PFSK-1 (cell line): ENCODE results near the gene C1QB.

ENCODE experiments used
- FOXP2 ChIP-seq: optimal IDR thresholded peaks from 2 replicates; pipeline ENCODE3; 2011; ENCODE audit warnings: borderline replicate concordance, control low read depth, inconsistent platforms; ENCODE audit not compliant: insufficient read depth; ENCODE audit errors: extremely low read length, extremely low read depth
- POLR2AphosphoS5 ChIP-seq: IDR thresholded peaks from 2 replicates; pipeline ENCODE4 v1.6.1; 2012; ENCODE audit warnings: low read depth, mild to moderate bottlenecking, control low read depth, low read length, moderate library complexity
- REST ChIP-seq, 2 experiments: IDR thresholded peaks; 2 replicates each; pipeline versions ENCODE4 v1.6.1 to v1.8.0; 2011 to 2012; ENCODE audit warnings: low read depth in 2 of 2, low read length in 2 of 2, control low read depth in 1 of 2, inconsistent platforms in 1 of 2, mild to moderate bottlenecking in 1 of 2, moderate library complexity in 1 of 2; ENCODE audit not compliant: insufficient read depth in 1 of 2
- TAF1 ChIP-seq: IDR thresholded peaks from 2 replicates; pipeline ENCODE4 v1.6.1; 2012; ENCODE audit warnings: low read length, control low read depth, borderline replicate concordance; ENCODE audit not compliant: insufficient read depth

GRCh38 chr1:22699681-22700520 lies 46.9 kb downstream of the C1QB start:
- TF ChIP-seq REST (IDR thresholded peaks at IDR 0.05; ENCODE audit: insufficient read depth in 1 of 2, low read depth in 2 of 2, low read length in 2 of 2) (no peak), POLR2AphosphoS5 (no peak), TAF1 (no peak), FOXP2 (no peak)
